Caco-2 (cell line): ENCODE results near the gene GCNA. TPM values are rescaled to one million over a fixed set of nuclear protein-coding genes. Genes with fewer than 3 reads are reported as not detected.

ENCODE experiments used
- BruUV-seq: library from RNA; stranded (reverse); fragments of 400-500 nt; replicated peaks from 2 replicates; lab custom pipeline; 2021; lab: Mats Ljungman, UMichigan
- CTCF ChIA-PET: fragments of 300-600 bp; sonication (Branson Sonifier 250); formaldehyde crosslinking; loops from one replicate; lab custom pipeline; 2022; ENCODE audit warnings: antibody characterized with exemption; lab: Charles Lee
- POLR2A ChIA-PET: fragments of 300-600 bp; sonication (Branson Sonifier 250); formaldehyde crosslinking; loops from one replicate; lab custom pipeline; 2022; ENCODE audit warnings: antibody characterized with exemption; lab: Charles Lee
- DNase-seq, 2 experiments: peaks; one replicate each; pipeline versions ENCODE4 v3.0.0 to v3.0.0-alpha.2; 2020 to 2022
- H3K27me3 ChIP-seq: replicated peaks from 2 replicates; pipeline ENCODE4 v1.6.0; 2011; ENCODE audit warnings: low read length; ENCODE audit not compliant: control insufficient read depth, insufficient read depth
- H3K36me3 ChIP-seq: 2 replicates; pipeline ENCODE4 v1.5.1; 2011; ENCODE audit warnings: low read length; ENCODE audit not compliant: control insufficient read depth, insufficient read depth
- H3K4me1 ChIP-seq: fragments of 250-450 bp; sonication (Bioruptor Pico); 2 replicates; pipeline ENCODE4 v1.5.1; 2020; ENCODE audit warnings: mild to moderate bottlenecking
- H3K4me3 ChIP-seq: 2 replicates; pipeline ENCODE4 v1.5.1; 2011; ENCODE audit warnings: low read depth, mild to moderate bottlenecking, control low read depth, low read length
- H3K9me3 ChIP-seq: fragments of 250-450 bp; sonication (Bioruptor Pico); 2 replicates; pipeline ENCODE4 v1.5.1; 2020; ENCODE audit warnings: mild to moderate bottlenecking, moderate library complexity
- H3K27ac Mint-ChIP-seq: one replicate; pipeline ENCODE4 v1.8.0; 2022; ENCODE audit warnings: mixed read lengths; ENCODE audit not compliant: unreplicated experiment
- H3K27me3 Mint-ChIP-seq: one replicate; pipeline ENCODE4 v1.8.0; 2022; ENCODE audit warnings: mixed read lengths; ENCODE audit not compliant: insufficient read depth, unreplicated experiment
- H3K36me3 Mint-ChIP-seq: one replicate; pipeline ENCODE4 v1.8.0; 2022; ENCODE audit warnings: mild to moderate bottlenecking, mixed read lengths; ENCODE audit not compliant: insufficient read depth, unreplicated experiment
- H3K4me1 Mint-ChIP-seq: one replicate; pipeline ENCODE4 v1.8.0; 2022; ENCODE audit warnings: low read depth, mixed read lengths; ENCODE audit not compliant: unreplicated experiment
- H3K4me3 Mint-ChIP-seq: one replicate; pipeline ENCODE4 v1.8.0; 2022; ENCODE audit warnings: mild to moderate bottlenecking, moderate library complexity, mixed read lengths; ENCODE audit not compliant: unreplicated experiment
- H3K9me3 Mint-ChIP-seq: one replicate; pipeline ENCODE4 v1.8.0; 2022; ENCODE audit warnings: mixed read lengths; ENCODE audit not compliant: unreplicated experiment
- CTCF ChIP-seq, 2 experiments: fragments of 200-600 bp in 1 of 2; IDR thresholded peaks; 1 replicate in 1 of 2; 2 replicates in 1 of 2; pipeline versions ENCODE4 v1.5.1 to v1.8.0; 2011 to 2022; ENCODE audit warnings: antibody characterized with exemption in 1 of 2, control low read depth in 1 of 2, inconsistent platforms in 1 of 2, low read depth in 1 of 2, low read length in 1 of 2, mild to moderate bottlenecking in 1 of 2, moderate library complexity in 1 of 2; ENCODE audit not compliant: insufficient read depth in 1 of 2, severe bottlenecking in 1 of 2, unreplicated experiment in 1 of 2
- intact Hi-C: fragments of 100-400 bp; cut with micrococcal nuclease; formaldehyde crosslinking; loops from one replicate; pipeline ENCODE4 v1.10.0; 2022; ENCODE audit not compliant: unreplicated experiment
- total RNA-seq: library from RNA; stranded (reverse); gene quantifications from 2 replicates; pipeline ENCODE4 v1.2.3, GENCODE V29; 2022

Gene GCNA
- total RNA-seq, 1 experiment from 2014 or later = 2.8 TPM

- no peak for TF ChIP-seq CTCF (IDR thresholded peaks at IDR 0.05; ENCODE audit: insufficient read depth in 1 of 2, low read depth in 1 of 2, low read length in 1 of 2, severe bottlenecking in 1 of 2, unreplicated experiment in 1 of 2)
- no peak overlapping the region for H3K4me3 Mint-ChIP-seq
- Histone ChIP-seq H3K36me3 (no peaks in the 10 kb centered on the region), H3K4me1 (no peaks in the 10 kb centered on the region), H3K9me3 (no peaks in the 10 kb centered on the region), H3K4me3 (no peak overlapping the region), H3K27me3 (no peaks in the 10 kb centered on the region)
- no peak overlapping the region for H3K27ac Mint-ChIP-seq
- H3K4me1 Mint-ChIP-seq = no peaks in the 10 kb centered on the region
- ChIA-PET CTCF (no interaction called here), POLR2A (no interaction called here)
- H3K27me3 Mint-ChIP-seq = no peaks in the 10 kb centered on the region
- DNase-seq = no peak
- H3K9me3 Mint-ChIP-seq = no peaks in the 10 kb centered on the region
- BruUV-seq = no TSS peak
- intact Hi-C loops = no loop called here
- peaks cover 26% of the 10 kb centered on the region for H3K36me3 Mint-ChIP-seq
Measured at GRCh38 chrX:71599965-71600364, 21.7 kb downstream of the GCNA start.

- DNase-seq = no peak
- no peak overlapping the region for H3K27ac Mint-ChIP-seq
- POLR2A ChIA-PET = no interaction called here
Measured at GRCh38 chrX:71603618-71604017, 25.4 kb downstream of the GCNA start.

GRCh38 chrX:71604141-71604540 is 25.9 kb downstream of the GCNA start:
- Mint-ChIP-seq H3K4me3 (no peak overlapping the region), H3K27ac (no peak overlapping the region), H3K9me3 (no peaks in the 10 kb centered on the region), H3K4me1 (peaks cover 6% of the 10 kb centered on the region), H3K36me3 (peaks cover 38% of the 10 kb centered on the region), H3K27me3 (no peaks in the 10 kb centered on the region)
- H3K27me3 ChIP-seq = no peaks in the 10 kb centered on the region
- DNase-seq = no peak
- H3K36me3 ChIP-seq = no peaks in the 10 kb centered on the region; the same call in 1 of the 2 replicates
- POLR2A ChIA-PET = no interaction called here
- intact Hi-C loops = no loop called here
- no peaks in the 10 kb centered on the region for H3K9me3 ChIP-seq
- H3K4me3 ChIP-seq = no peak overlapping the region
- TF ChIP-seq CTCF (IDR thresholded peaks at IDR 0.05; ENCODE audit: insufficient read depth in 1 of 2, low read depth in 1 of 2, low read length in 1 of 2, severe bottlenecking in 1 of 2, unreplicated experiment in 1 of 2) = no peak
- CTCF ChIA-PET = interaction anchor here (0.6 kb wide), 1 partner anchor 57 kb away, joined by 3 read pairs; no protein-coding TSS in a partner anchor
- no peaks in the 10 kb centered on the region for H3K4me1 ChIP-seq
- no TSS peak for BruUV-seq

More at GRCh38 chrX:71603618-71604017, 25.4 kb downstream of the GCNA start:
- no peaks in the 10 kb centered on the region for H3K4me1 ChIP-seq
- H3K36me3 ChIP-seq = no peaks in the 10 kb centered on the region; the same call in 1 of the 2 replicates
- no peaks in the 10 kb centered on the region for H3K9me3 ChIP-seq
- H3K4me1 Mint-ChIP-seq = peaks cover 6% of the 10 kb centered on the region
- BruUV-seq = no TSS peak
- TF ChIP-seq CTCF (IDR thresholded peaks at IDR 0.05; ENCODE audit: insufficient read depth in 1 of 2, low read depth in 1 of 2, low read length in 1 of 2, severe bottlenecking in 1 of 2, unreplicated experiment in 1 of 2) = no peak
- no peak overlapping the region for H3K4me3 Mint-ChIP-seq
- H3K27me3 ChIP-seq = no peaks in the 10 kb centered on the region
- no peaks in the 10 kb centered on the region for H3K9me3 Mint-ChIP-seq
- intact Hi-C loops = no loop called here
- peaks cover 33% of the 10 kb centered on the region for H3K36me3 Mint-ChIP-seq
- no peak overlapping the region for H3K4me3 ChIP-seq
- no peaks in the 10 kb centered on the region for H3K27me3 Mint-ChIP-seq
- CTCF ChIA-PET = no interaction called here
